Mononuclear cell (primary cell): ENCODE data around the gene RNF213. TPM values are rescaled to one million over a fixed set of nuclear protein-coding genes. Genes with fewer than 3 reads are reported as not detected.
A peak's percentile ranks its signal among the peaks of the same experiment; 100 is the strongest.

Experiments used
- H3K27me3 ChIP-seq: 2 replicates; pipeline ENCODE4 v1.6.0; 2011; ENCODE audit warnings: low read length, control low read depth; ENCODE audit not compliant: insufficient read depth
- H3K4me1 ChIP-seq: 2 replicates; pipeline ENCODE4 v1.5.1; 2011; ENCODE audit warnings: mild to moderate bottlenecking, low read length, control low read depth; ENCODE audit not compliant: insufficient read depth
- H3K4me3 ChIP-seq: 2 replicates; pipeline ENCODE4 v1.5.1; 2011; ENCODE audit warnings: mild to moderate bottlenecking, low read length, moderate library complexity
- H3K9me3 ChIP-seq: 2 replicates; pipeline ENCODE4 v1.5.1; 2011; ENCODE audit warnings: low read depth, mild to moderate bottlenecking, control low read depth, low read length
- total RNA-seq: library from RNA; depleted of rRNA; stranded (reverse); fragments of >200 nt; gene quantifications from one replicate; pipeline ENCODE4 v1.2.3, GENCODE V29; 2012

The RNF213 gene
- total RNA-seq, 1 donor, result 234 TPM

DNA sequence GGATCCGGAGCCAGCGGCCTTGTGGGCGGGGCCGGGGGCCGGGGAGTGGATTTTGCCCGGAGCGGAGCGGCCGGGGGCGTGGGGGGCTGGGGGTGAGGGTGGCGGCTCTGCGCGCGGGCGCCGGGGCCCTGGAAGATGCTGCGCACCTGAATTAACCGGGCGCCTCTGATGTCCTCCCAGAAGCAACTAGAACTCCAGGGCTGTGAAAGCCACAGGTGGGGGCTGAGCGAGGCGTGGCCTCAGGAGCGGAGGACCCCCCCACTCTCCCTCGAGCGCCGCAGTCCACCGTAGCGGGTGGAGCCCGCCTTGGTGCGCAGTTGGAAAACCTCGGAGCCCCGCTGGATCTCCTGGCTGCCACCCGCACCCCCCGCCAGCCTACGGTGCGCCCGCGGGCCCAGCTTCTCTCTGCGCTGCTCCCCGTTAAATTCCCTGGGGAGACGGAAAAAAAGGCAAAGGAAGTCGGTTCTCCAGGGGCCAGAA is 39.9 kb upstream of the RNF213 start:
- peaks cover 18% of the 10 kb centered on the region for H3K4me1 ChIP-seq
- peak overlapping the region; percentile 72 for H3K4me3 ChIP-seq
- no peaks in the 10 kb centered on the region for H3K9me3 ChIP-seq
- H3K27me3 ChIP-seq, result no peaks in the 10 kb centered on the region

- no peak overlapping the region for H3K4me3 ChIP-seq
Observed at GRCh38 chr17:80221351-80222105, 39.1 kb upstream of the RNF213 start.

GRCh38 chr17:80222376-80223141 is 38.1 kb upstream of the RNF213 start:
- Histone ChIP-seq H3K9me3 (no peaks in the 10 kb centered on the region), H3K4me3 (no peak overlapping the region), H3K27me3 (no peaks in the 10 kb centered on the region), H3K4me1 (peaks cover 18% of the 10 kb centered on the region)

More at GRCh38 chr17:80221351-80222105, 39.1 kb upstream of the RNF213 start:
- Histone ChIP-seq H3K27me3 (no peaks in the 10 kb centered on the region), H3K4me1 (peaks cover 18% of the 10 kb centered on the region), H3K9me3 (no peaks in the 10 kb centered on the region)

- Histone ChIP-seq H3K4me1 (peaks cover 12% of the 10 kb centered on the region), H3K9me3 (no peaks in the 10 kb centered on the region), H3K27me3 (no peaks in the 10 kb centered on the region), H3K4me3 (no peak overlapping the region)
Observed at GRCh38 chr17:80223142-80223815, 37.4 kb upstream of the RNF213 start.

DNA sequence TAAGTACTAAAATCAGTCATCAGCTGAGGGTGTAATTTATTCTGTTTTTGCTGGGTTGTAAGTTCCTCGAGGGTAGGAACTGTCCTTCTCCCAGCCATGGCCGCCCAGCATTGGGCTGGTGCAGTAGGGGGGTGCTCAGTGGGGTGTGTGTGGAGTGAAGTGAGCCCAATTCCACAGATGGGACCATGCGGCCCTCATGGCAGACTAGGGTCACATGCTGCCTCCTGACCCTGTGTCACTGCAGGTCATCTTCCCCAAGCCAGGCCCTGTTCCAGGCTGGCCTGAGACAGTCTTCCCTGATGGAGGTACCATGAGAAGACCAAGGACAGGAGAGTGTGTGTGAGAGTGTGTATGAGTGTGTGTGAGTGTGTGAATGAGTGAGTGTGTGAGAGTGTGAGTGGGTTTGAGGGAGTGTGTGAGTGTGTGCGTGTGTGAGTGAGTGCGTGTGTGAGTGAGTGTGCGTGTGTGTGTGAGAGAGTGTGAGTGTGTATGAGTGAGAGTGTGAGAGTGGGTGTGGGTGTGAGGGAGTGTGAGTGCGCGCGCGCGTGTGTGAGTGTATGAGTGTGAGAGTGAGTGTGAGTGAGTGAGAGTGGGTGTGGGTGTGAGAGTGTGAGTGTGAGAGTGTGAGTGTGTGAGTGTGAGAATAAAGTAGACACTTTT is 36.7 kb upstream of the RNF213 start:
- no peak overlapping the region for H3K4me3 ChIP-seq
- peaks cover 5% of the 10 kb centered on the region for H3K4me1 ChIP-seq
- no peaks in the 10 kb centered on the region for H3K27me3 ChIP-seq
- no peaks in the 10 kb centered on the region for H3K9me3 ChIP-seq

GRCh38 chr17:80224683-80225082 is 36.0 kb upstream of the RNF213 start:
- Histone ChIP-seq H3K4me1 (no peaks in the 10 kb centered on the region), H3K27me3 (no peaks in the 10 kb centered on the region), H3K4me3 (no peak overlapping the region), H3K9me3 (no peaks in the 10 kb centered on the region)

GRCh38 chr17:80225230-80225629 is 35.4 kb upstream of the RNF213 start:
- no peaks in the 10 kb centered on the region for H3K9me3 ChIP-seq
- H3K4me1 ChIP-seq, result no peaks in the 10 kb centered on the region
- no peaks in the 10 kb centered on the region for H3K27me3 ChIP-seq
- no peak overlapping the region for H3K4me3 ChIP-seq

- H3K9me3 ChIP-seq, result peaks cover 2% of the 10 kb centered on the region
- H3K4me3 ChIP-seq, result no peak overlapping the region
- no peaks in the 10 kb centered on the region for H3K4me1 ChIP-seq
- H3K27me3 ChIP-seq, result no peaks in the 10 kb centered on the region
Observed at GRCh38 chr17:80227156-80227555, 33.5 kb upstream of the RNF213 start.

- H3K4me1 ChIP-seq, result no peaks in the 10 kb centered on the region
- H3K9me3 ChIP-seq, result peaks cover 7% of the 10 kb centered on the region
- H3K4me3 ChIP-seq, result no peak overlapping the region
- H3K27me3 ChIP-seq, result no peaks in the 10 kb centered on the region
Observed at GRCh38 chr17:80227666-80228065, 33.0 kb upstream of the RNF213 start.

- Histone ChIP-seq H3K27me3 (no peaks in the 10 kb centered on the region), H3K4me3 (no peak overlapping the region), H3K9me3 (peaks cover 8% of the 10 kb centered on the region), H3K4me1 (no peaks in the 10 kb centered on the region)
Observed at GRCh38 chr17:80228477-80228876, 32.2 kb upstream of the RNF213 start.

- peaks cover 8% of the 10 kb centered on the region for H3K9me3 ChIP-seq
- no peak overlapping the region for H3K4me3 ChIP-seq
- H3K27me3 ChIP-seq, result no peaks in the 10 kb centered on the region
- H3K4me1 ChIP-seq, result no peaks in the 10 kb centered on the region
Observed at GRCh38 chr17:80229011-80229410, 31.6 kb upstream of the RNF213 start.

- peaks cover 8% of the 10 kb centered on the region for H3K9me3 ChIP-seq
- no peaks in the 10 kb centered on the region for H3K27me3 ChIP-seq
- H3K4me1 ChIP-seq, result no peaks in the 10 kb centered on the region
- H3K4me3 ChIP-seq, result no peak overlapping the region
Observed at GRCh38 chr17:80232438-80232837, 28.2 kb upstream of the RNF213 start.

DNA sequence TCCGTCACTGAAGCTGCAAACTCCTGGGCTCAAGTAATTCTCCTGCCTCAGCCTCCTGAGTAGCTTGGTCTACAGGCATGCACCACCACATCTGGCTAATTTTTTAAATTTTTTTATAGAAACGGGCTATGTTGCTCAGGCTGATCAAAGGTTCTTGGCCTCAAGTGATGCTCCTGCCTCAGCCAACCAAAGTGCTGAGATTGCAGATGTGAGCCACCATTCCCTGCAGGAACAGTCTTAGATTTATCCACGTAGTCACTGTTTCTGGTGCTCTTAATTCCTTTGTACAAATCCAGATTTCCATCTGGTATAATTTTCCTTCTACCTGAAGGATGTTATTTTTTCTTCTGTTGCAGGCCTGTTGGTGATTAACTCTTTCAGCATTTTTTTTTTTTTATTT is 27.4 kb upstream of the RNF213 start:
- Histone ChIP-seq H3K4me3 (no peak overlapping the region), H3K4me1 (no peaks in the 10 kb centered on the region), H3K9me3 (peaks cover 8% of the 10 kb centered on the region), H3K27me3 (no peaks in the 10 kb centered on the region)

GRCh38 chr17:80236911-80237310 is 23.7 kb upstream of the RNF213 start:
- Histone ChIP-seq H3K4me3 (no peak overlapping the region), H3K27me3 (no peaks in the 10 kb centered on the region), H3K4me1 (no peaks in the 10 kb centered on the region), H3K9me3 (peaks cover 8% of the 10 kb centered on the region)

DNA sequence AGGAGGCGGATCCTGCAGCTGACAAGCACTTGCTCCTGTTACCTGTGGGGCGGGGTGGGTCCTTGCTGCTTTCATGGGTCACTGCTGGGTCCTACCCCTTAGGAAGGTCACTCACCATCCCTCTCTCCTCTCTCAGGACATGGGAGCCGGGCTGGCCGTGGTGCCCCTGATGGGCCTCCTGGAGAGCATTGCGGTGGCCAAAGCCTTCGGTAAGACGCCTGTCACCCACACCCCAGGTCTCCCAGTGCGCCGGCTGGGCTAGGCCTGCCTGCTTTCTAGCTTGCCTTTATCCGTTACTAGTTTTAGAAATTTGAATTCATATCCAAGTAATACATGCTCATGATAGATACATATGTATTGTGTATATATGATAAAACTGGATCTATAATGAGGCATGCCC is 23.3 kb upstream of the RNF213 start:
- H3K9me3 ChIP-seq, result peaks cover 4% of the 10 kb centered on the region
- H3K4me3 ChIP-seq, result no peak overlapping the region
- H3K4me1 ChIP-seq, result no peaks in the 10 kb centered on the region
- no peaks in the 10 kb centered on the region for H3K27me3 ChIP-seq
